ENCODE measurements around the gene MYCN.
"Not testable (repeated sequence)": the region's sequence is repeated elsewhere in the genome, so short reads cannot be mapped to it uniquely, and the experiment has no call there.

The MYCN gene

DNA sequence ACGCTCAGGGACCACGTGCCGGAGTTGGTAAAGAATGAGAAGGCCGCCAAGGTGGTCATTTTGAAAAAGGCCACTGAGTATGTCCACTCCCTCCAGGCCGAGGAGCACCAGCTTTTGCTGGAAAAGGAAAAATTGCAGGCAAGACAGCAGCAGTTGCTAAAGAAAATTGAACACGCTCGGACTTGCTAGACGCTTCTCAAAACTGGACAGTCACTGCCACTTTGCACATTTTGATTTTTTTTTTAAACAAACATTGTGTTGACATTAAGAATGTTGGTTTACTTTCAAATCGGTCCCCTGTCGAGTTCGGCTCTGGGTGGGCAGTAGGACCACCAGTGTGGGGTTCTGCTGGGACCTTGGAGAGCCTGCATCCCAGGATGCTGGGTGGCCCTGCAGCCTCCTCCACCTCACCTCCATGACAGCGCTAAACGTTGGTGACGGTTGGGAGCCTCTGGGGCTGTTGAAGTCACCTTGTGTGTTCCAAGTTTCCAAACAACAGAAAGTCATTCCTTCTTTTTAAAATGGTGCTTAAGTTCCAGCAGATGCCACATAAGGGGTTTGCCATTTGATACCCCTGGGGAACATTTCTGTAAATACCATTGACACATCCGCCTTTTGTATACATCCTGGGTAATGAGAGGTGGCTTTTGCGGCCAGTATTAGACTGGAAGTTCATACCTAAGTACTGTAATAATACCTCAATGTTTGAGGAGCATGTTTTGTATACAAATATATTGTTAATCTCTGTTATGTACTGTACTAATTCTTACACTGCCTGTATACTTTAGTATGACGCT lies 5.8 kb downstream of the MYCN start:
- no peak for DNase-seq

DNA sequence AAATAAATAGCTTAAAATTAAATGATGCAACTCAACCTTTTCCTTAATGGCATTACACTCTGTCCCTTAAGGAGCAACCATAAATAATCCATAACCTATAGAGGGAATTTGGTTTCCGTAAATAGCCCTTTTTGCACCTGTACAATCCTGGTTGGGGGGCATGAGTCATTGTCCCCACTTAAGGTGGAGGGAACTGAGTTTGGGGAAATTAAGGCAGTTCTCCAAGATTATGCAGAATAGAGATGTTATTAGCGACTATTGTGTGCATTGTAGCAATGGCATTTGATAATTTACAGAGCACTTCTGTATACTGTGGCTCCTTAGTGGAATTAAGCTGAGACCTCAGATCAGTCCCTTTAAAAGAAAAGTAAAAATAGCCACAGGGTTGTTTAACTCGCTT lies 6.6 kb downstream of the MYCN start:
- DNase-seq = no peak

DNA sequence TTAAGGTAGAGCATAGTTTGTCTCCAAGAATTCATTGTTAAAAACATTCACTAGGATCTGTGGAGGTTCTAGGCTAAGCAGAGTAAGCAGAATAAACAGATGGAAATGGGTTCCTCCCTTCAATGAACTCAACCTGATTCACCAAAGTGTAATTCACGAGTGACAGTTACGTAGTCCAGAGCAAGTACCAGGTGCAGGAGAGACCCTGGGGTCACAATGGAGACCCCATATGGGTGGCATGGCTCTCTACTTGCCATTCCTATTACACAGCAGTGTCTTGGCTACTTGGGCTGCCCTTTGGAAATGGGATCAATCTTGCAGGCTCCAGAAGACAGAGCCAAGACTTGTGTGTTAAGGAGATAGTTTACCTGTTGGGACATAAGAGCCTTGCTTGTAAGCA lies 7.1 kb downstream of the MYCN start:
- no peak for DNase-seq

DNA sequence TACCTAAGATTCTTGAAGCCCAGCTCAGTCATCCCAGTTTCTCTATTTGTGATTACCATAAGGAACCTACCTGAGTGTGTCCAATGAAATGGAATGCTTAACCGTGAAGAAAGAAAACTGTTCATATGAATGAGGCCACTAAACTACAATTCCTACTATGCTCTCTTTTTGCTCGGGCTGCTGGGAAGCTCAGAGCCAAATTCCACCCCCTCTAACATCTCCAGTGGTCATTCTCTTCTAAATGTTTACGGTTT lies 8.3 kb downstream of the MYCN start:
- no peak for DNase-seq

DNA sequence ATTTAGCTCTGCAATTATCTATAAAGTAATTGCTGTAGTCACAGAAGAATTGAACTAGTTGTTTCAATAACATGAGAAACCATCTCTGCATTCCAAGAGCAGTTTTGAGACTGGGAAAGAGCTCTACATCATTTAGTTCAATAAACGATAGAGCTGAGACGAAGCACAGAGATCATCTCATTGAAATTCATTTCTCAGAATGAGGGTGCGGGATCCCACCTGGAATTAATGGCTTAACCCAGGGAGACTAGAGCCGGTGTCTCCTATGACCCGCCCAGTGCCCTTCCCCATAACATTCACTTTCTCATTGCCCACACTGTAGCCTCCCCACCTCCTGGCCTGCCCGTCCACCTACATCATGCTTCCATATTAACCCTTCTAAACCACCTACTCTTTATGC lies 8.8 kb downstream of the MYCN start:
- DNase-seq = no peak

DNA sequence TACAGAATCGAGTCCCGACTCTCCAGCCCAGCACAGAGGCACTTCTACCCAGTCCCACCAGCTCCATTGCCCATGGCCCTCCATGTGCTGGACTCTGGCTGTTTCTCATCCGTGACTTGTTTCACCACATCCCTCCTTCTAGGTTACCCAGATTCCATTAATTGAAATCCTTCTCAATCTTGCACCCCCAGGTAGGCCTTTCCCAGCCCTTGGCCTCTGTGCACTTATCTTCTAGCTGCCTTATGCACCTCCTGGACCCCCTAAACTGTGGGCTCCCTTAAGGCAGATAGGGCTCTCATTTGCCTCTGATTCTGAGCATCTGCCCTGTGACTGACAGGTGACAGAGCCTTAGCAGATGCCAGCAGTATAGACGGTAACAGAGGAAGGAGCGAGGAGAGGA lies 9.2 kb downstream of the MYCN start:
- no peak for DNase-seq

DNA sequence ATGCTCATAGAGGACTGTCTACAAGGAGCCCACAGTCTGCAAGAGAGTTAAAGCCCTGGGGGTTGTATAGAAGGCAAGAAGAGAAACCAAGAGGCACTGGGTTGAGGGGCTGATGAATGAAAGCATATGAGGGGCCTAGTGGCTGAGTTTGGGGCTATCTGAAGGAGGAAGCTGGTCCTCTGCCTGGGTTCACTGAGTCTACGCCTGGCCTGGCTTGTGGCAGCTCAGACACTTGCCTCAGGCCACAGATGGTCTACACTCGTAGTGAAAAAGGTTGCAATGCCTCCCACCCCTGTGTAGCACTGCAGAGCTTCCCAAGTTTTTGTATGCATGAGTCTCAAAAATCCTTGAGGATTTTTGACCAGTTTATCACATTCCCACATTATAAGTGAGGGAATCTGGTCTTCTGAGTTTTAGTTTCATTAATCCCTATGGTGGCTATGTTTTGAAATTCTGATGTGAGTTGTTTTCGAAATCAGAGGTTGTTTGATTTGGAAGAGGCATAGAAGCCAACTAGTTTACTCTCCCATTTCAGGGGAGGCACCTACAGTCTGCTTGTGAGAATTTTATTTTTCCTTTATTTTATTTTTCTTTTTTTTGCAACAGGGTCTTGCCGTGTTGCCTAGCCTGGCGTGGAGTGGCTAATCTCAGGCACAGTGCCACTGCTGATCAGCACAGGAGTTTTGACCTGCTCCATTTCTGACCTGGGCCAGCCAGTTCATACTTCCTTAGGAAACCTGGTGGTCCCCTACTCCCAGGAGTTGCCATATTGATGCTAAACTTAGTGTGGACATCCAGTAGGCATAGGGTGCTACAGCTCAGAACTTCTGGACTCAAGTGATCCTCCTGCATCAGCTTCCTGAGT lies 10.0 kb downstream of the MYCN start:
- DNase-seq = no peak

DNA sequence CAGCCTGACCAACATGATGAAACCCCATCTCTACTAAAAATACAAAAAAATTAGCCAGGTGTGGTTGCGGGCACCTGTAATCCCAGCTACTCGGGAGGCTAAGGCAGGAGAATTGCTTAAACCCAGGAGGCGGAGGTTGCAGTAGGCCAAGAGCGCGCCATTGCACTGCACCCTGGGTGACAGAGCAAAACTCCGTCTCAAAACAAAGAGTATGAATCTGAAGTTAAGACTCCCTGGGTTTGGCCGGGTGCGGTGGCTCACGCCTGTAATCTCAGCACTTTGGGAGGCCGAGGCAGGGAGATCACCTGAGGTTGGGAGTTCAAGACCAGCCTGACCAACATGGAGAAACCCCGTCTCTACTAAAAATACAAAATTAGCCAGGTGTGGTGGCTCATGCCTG lies 11.6 kb downstream of the MYCN start:
- not testable (repeated sequence) for DNase-seq

DNA sequence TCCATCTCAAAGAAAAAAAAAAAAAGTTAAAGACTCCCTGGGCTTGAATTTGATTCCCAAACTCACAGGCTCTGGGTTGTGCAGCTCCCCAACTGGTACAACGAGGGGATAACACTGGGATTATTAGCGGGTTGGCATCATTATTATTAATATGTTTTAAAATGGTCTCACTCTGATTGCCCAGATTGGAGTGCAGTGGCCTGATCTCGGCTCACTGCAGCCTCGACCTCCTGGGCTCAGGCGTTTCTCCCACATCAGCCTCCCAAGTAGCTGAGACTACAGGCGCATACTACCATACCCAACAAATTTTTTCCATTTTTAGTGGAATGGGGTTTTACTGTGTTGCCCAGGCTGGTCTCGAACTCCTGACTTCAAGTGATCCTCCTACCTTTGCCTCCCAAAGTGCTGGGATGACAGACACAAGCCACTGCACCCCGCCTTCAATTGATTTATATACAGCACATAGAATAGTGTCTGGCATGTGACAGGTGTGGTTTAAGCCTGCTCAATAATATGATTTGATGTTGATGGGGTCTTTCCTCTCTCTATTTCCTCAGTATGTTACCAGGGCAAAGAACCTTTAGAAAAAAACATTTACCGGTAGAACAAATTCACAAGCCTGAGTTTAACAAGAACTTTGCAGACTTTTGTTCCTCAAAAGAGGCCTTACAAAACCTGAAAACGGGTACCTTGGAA lies 12.2 kb downstream of the MYCN start:
- no peak for DNase-seq

DNA sequence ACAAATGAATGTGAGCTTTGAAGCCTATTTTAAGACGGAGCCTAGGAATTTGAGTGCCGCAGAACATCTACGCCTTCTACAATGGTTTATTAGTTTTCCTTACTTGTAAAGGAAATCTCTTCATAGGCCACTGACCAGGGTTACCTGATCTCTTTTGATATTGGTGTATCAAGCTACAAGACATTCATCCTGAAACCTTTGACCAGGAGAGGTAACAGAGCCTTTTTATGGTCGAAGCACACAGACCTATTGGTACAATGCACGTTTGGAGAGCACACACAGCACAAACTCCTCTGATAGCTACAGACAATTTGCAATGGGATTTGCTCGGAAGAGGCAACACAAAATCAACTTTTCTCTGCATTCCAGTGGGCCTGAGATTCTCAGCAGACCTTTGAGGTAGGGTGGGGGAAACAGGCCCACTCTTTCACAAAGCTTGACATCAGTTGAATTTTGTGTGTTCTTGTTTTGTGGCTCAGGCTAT lies 12.8 kb downstream of the MYCN start:
- DNase-seq = no peak

DNA sequence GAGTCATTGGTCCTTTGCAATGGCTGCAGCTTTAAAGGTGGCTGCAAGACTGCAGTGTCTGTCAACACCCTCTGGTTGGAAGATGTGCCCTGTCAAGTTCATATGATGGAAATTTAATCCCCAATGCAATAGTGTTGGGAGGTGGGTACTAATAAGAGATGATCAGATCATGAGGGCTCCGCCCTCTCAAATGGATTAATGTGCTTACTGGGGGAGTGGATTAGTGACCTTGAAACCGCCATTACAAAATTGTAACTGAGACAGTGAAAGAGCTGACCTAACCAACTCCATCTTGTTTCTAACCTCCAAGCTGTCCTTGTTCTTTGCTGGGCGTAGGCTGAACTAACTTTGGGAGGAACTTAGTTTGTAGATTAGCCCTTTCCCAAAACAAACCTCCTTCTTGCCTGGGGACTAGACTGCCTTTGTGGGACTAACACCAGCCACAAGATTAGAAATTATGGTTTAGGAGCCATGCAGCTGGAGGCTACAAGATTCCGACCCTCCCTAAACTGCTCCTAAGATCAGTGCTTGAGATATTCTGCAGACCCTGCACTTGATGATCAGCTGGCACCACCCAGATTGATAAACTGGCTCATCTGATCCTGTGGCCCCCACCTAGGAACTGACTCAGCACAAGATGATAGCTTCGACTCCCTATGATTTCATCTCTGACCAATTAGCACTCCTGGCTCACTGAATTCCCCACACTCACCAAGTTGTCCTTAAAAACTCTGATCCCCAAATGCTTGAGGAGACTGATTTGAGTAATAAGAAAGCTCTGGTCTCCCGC lies 13.7 kb downstream of the MYCN start:
- no peak for DNase-seq

DNA sequence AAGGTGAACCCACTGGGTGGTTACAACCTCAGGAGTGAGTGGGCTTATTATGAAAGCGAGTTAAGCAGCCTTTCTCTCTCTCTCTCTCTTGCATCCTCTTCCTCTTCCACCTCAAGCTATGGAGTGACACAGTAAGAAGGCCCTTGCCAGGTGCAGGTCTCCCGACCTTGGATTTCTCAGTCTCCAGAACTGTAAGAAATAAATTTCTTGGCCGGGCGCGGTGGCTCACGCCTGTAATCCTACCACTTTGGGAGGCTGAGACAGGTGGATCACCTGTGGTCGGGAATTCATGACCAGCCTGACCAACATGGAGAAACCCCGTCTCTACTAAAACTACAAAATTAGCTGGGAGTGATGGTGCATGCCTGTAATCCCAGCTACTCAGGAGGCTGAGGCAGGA lies 14.4 kb downstream of the MYCN start:
- DNase-seq = no peak

DNA sequence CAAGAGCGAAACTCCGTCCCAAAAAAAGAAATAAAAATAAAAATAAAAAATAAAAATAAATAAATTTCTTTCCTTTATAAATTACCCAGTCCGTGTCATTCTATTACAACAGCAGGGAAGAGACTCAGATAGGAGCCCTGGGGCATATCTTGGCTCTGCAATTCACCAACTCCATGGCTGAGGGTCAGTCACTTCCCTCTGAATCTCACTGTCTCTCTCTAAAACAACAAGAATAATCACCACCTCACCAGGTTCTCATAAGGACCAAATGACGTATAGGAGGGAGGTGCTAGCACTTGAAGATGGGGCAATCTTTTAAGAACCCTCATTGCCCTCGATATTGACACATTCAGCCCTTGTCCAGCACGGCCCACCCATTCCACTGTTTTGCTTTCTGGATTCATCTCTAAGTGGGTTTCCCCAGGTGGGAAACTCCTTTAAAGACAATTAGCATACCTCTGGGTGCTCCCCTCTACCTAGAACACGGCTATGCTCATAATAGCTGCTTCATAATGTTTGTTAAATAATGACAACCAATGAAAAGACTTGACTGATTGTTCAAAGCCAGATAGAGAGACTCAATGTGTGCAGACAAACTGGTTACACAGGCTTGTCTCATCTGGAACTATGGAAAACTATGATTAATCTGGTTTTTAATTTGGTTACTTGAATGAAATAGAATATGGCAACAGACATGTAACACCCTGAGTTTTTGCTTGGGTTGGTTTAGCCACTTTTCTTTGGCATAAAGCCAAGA lies 15.1 kb downstream of the MYCN start:
- DNase-seq = no peak

DNA sequence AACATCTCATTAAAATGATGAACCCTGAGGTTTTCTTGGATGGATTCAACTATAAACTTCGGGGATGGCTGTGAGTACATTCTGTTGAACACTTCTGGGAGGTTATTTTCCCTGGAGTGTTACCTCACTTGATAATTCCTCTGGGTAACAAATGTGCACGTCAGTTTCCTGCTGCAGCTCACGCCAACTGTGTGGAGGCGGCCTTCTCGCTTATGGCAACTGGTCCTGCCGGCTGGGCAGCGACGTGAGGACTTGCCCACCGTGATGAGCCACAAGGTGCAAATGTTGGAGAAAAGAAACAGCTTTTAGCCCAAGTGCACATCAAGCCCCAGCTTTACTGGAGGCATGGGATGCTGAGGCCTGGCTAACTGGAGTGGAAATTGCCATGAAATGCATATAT lies 15.9 kb downstream of the MYCN start:
- no peak for DNase-seq

DNA sequence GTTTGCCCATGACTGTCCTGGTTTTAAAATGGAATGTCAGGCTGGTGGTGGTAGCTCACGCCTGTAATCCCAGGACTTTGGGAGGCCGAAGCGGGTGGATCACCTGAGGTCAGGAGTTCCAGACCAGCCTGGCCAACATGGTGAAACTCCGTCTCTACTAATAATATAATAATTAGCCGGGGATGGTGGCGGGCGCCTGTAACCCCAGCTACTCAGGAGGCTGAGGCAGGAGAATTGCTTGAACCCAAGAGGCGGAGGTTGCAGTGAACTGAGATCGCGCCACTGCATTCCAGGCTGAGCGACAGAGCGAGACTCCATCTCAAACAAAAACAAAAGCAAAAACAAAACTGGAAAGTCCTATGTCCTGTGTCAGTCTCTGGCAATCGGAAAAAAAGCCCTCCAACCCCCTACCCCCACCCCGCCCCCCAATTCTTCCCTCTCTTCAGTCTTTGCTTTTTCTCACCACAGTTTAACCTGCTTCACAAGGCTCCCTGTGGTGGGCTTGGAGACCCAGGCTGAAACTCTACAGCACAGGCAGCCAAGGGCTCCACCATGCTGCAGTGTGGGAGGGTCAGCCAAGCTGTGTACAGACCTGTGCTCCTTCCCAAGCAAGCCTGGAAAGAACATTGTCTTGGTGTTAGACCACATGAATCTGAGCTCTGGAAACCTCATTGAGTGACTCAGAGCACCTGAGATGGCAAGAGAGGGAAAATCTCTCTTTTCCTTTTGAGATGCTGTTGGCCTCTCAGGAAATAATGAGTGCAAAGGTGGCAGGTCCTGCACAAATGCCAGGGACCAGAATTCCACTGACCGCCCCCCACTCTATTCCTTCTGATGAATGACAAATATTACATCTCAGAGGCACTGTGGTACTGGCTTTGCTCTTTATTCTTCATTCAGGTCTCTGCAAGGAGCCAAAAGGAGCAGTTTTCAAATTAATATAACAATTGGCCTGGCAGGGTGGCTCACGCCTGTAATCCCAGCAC lies 16.7 kb downstream of the MYCN start:
- DNase-seq = no peak

DNA sequence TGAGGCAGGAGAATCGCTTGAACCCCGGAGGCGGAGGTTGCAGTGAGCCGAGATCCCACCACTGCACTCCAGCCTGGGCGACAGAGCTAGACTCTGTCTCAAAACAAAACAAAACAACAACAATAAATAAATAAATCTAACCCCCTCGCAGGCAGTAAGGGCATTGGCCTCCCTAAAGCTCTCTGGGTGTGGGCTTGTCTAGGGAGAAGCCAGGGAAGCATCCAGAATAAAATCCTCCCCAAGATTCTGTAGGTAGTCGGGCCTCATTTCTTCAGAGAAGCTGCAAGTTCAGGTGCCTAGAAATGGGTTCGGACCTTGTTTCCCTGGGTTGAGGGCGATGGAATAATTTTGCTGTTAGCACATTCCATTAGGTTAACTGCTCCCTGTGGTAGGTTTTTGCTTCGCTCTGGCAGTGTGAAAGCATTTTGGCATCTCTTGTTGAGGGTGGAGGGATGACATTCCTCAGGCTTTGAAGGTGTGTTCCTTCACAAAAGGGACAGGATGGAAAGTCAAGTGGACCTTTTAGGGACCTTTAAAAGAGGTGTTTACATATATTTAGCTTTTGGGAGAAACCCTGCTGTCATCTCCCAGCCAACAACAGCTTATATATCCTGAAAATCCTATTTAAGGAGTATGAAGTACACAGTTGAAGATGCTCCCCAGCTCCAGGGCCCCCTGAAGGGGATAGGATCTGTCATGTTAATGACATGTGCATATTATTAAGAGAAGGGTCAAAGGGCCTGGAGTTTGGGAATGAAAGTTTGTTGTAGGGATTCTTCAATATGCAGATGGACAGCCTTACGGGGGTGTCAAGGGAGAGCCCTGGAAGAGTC lies 17.7 kb downstream of the MYCN start:
- DNase-seq = no peak

DNA sequence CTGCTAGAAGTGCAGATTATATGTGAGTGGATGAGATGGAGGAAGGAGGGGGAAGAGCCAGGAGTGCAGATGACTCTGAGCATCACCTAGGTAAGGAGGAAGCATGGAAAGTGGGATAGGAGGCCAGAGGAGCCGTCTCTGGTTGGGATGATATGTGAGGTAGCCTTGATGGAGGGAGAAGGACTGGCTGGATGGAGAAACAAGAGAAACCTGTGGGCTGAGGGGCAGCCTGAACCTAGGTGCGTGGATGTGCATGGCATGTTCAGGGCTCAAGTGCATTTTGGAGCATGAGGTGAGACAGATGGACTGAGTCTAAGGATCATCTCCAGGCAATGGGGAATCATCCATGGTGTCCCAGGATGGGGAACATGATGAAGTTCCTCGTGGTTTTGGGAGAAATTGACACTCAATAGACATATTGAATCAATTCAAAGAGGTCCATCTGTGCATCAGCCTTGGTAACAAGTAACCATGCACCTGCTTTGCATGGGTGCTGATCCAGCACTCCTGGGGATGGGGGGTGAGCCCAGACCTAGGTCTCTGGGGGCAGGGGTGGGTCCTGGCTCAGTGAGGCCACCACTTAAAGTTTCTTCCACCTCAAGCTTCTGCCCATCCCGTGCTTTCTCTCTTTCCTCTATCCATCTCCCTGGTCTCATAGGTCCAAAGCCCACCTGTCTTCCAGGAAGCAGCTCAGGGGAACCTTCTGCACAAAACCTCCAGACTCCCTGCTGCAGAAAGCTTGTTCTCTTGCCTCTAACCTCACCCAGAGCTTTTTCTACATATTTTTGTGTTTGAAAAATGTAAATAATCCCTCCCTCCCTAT lies 19.2 kb downstream of the MYCN start:
- no peak for DNase-seq

DNA sequence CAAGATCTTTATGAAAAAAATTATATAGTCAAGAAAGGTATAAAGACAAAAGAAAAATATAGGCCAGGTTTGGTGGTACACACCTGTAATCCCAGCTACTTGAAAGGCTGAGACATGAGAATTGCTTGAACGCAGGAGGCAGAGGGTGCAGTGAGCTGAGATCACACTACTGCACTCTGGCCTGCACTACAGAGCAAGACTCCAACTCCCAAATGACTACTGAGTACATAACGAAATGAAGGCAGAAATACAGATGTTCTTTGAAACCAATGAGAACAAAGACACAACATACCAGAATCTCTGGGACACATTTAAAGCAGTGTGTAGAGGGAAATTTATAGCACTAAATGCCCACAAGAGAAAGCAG lies 19.8 kb downstream of the MYCN start:
- not testable (repeated sequence) for DNase-seq
